HepG2 (cell line): ENCODE measurements around the gene IL11RA. TPM values are rescaled to one million over a fixed set of nuclear protein-coding genes. Genes with fewer than 3 reads are reported as not detected.
A peak's percentile ranks its signal among the peaks of the same experiment; 100 is the strongest.

ENCODE experiments used
- ATAD3A ChIP-seq: sonication (generic); formaldehyde crosslinking; IDR thresholded peaks from 2 replicates; pipeline ENCODE4 v1.4.0; 2020; ENCODE audit warnings: missing genetic modification reagents
- CAMTA2 ChIP-seq: sonication (generic); formaldehyde crosslinking; IDR thresholded peaks from 2 replicates; pipeline ENCODE4 v1.4.0; 2020; ENCODE audit warnings: mild to moderate bottlenecking, missing genetic modification reagents, borderline replicate concordance
- CENPT ChIP-seq: sonication (generic); formaldehyde crosslinking; IDR thresholded peaks from 2 replicates; pipeline ENCODE4 v1.8.0; 2022; ENCODE audit warnings: low read depth, mild to moderate bottlenecking, moderate library complexity, missing genetic modification reagents
- HNRNPL ChIP-seq: fragments of 200-400 bp; formaldehyde crosslinking; IDR thresholded peaks from 2 replicates; pipeline ENCODE4 v1.6.1; 2017; ENCODE audit warnings: mild to moderate bottlenecking, low read depth, low read length
- HNRNPLL ChIP-seq: fragments of 200-400 bp; formaldehyde crosslinking; IDR thresholded peaks from 2 replicates; pipeline ENCODE4 v1.6.1; 2017; ENCODE audit warnings: mild to moderate bottlenecking, low read depth, low read length; ENCODE audit not compliant: poor library complexity, severe bottlenecking
- IRF2 ChIP-seq: IDR thresholded peaks from 2 replicates; pipeline ENCODE4 v1.6.1; 2018; ENCODE audit warnings: missing genetic modification reagents, missing compliant biosample characterization
- IRX3 ChIP-seq: sonication (generic); formaldehyde crosslinking; IDR thresholded peaks from 2 replicates; pipeline ENCODE4 v1.8.1; 2023; ENCODE audit warnings: mild to moderate bottlenecking, low read depth, missing genetic modification reagents, borderline replicate concordance
- MAFF ChIP-seq: IDR thresholded peaks from 2 replicates; pipeline ENCODE4 v1.6.1; 2011; ENCODE audit warnings: low read depth, low read length, improper control_type of control experiment
- MYNN ChIP-seq: sonication (generic); formaldehyde crosslinking; IDR thresholded peaks from 2 replicates; pipeline ENCODE4 v1.4.0; 2020; ENCODE audit warnings: mild to moderate bottlenecking, low read depth, missing genetic modification reagents
- RAD21 ChIP-seq: fragments of 450-650 bp; formaldehyde crosslinking; IDR thresholded peaks from 2 replicates; pipeline ENCODE4 v1.5.0; 2020; ENCODE audit warnings: mild to moderate bottlenecking
- SATB2 ChIP-seq: sonication (generic); formaldehyde crosslinking; IDR thresholded peaks from 2 replicates; pipeline ENCODE4 v1.5.0; 2020; ENCODE audit warnings: missing genetic modification reagents
- SP1 ChIP-seq, 2 experiments: fragments of 450-650 bp in 1 of 2; sonication (generic) in 1 of 2; formaldehyde crosslinking in 1 of 2; IDR thresholded peaks; 2 replicates each; pipeline versions ENCODE4 v1.4.0 to v1.6.1; 2016 to 2020; ENCODE audit warnings: missing genetic modification reagents in 1 of 2
- U2AF2 ChIP-seq: fragments of 200-400 bp; formaldehyde crosslinking; IDR thresholded peaks from 2 replicates; pipeline ENCODE4 v1.6.1; 2017; ENCODE audit warnings: low read depth, mild to moderate bottlenecking, low read length
- ZFP82 ChIP-seq: sonication (generic); formaldehyde crosslinking; IDR thresholded peaks from 2 replicates; pipeline ENCODE4 v1.5.1; 2020; ENCODE audit warnings: mild to moderate bottlenecking, missing genetic modification reagents, borderline replicate concordance
- ZNF235 ChIP-seq: sonication (generic); formaldehyde crosslinking; IDR thresholded peaks from 2 replicates; pipeline ENCODE4 v1.8.1; 2023; ENCODE audit warnings: mild to moderate bottlenecking, missing genetic modification reagents, borderline replicate concordance
- ZNF263 ChIP-seq: sonication (generic); formaldehyde crosslinking; IDR thresholded peaks from 2 replicates; pipeline ENCODE4 v1.4.0; 2020; ENCODE audit warnings: missing genetic modification reagents
- ZNF3 ChIP-seq: IDR thresholded peaks from 2 replicates; pipeline ENCODE4 v1.7.0; 2017; ENCODE audit warnings: inconsistent platforms
- ZNF556 ChIP-seq: sonication (generic); formaldehyde crosslinking; IDR thresholded peaks from 2 replicates; pipeline ENCODE4 v1.4.0; 2020; ENCODE audit warnings: mild to moderate bottlenecking, missing genetic modification reagents, borderline replicate concordance
- ZNF772 ChIP-seq: sonication (generic); formaldehyde crosslinking; IDR thresholded peaks from 2 replicates; pipeline ENCODE4 v1.5.0; 2020; ENCODE audit warnings: mild to moderate bottlenecking, missing genetic modification reagents
- ZNF83 ChIP-seq: sonication (generic); formaldehyde crosslinking; IDR thresholded peaks from 2 replicates; pipeline ENCODE4 v1.4.0; 2020; ENCODE audit warnings: missing genetic modification reagents, mild to moderate bottlenecking, borderline replicate concordance
- ZNF839 ChIP-seq: sonication (generic); formaldehyde crosslinking; IDR thresholded peaks from 2 replicates; pipeline ENCODE4 v1.4.0; 2020; ENCODE audit warnings: missing genetic modification reagents, mild to moderate bottlenecking, borderline replicate concordance
- polyA plus RNA-seq, 8 experiments: library from polyadenylated mRNA; depleted of rRNA in 3 of 8; stranded (reverse) in 7 of 8; unstranded in 1 of 8; fragments of >200 nt; fragmentation: Illumina TruSeq in 4 of 8; extraction: Trizol in 4 of 8; gene quantifications; 2 replicates each; pipeline versions ENCODE4 v1.2.1 to v1.2.3, GENCODE V29; 2011 to 2016; ENCODE audit warnings: low read depth in 4 of 8, missing spikeins in 1 of 8, mixed read lengths in 1 of 8; ENCODE audit not compliant: insufficient read depth in 1 of 8
- total RNA-seq, 5 experiments: library from RNA; depleted of rRNA; stranded (reverse); fragments of >200 nt; fragmentation: Illumina TruSeq; extraction: Trizol; gene quantifications; 2 replicates each; pipeline ENCODE4 v1.2.3, GENCODE V29; 2016; ENCODE audit warnings: low read depth in 1 of 5
- TF ChIP-seq, protein P1 (sequence below): sonication (generic); formaldehyde crosslinking; IDR thresholded peaks from 2 replicates; pipeline ENCODE4 v1.4.0; 2020; ENCODE audit warnings: missing genetic modification reagents
- TF ChIP-seq, protein P2 (sequence below): IDR thresholded peaks from 2 replicates; pipeline ENCODE4 v1.6.1; 2016; ENCODE audit warnings: missing genetic modification reagents, missing compliant biosample characterization
- TF ChIP-seq, protein P3 (sequence below): sonication (generic); formaldehyde crosslinking; IDR thresholded peaks from 2 replicates; pipeline ENCODE4 v1.4.0; 2020; ENCODE audit warnings: mild to moderate bottlenecking, missing genetic modification reagents

Gene IL11RA
- total and polyA plus RNA-seq, 2 of the 13 experiments (the other 11 are each of a cell fraction or from before 2014, with no cell fraction given) = 2.0 to 4.2 TPM

DNA sequence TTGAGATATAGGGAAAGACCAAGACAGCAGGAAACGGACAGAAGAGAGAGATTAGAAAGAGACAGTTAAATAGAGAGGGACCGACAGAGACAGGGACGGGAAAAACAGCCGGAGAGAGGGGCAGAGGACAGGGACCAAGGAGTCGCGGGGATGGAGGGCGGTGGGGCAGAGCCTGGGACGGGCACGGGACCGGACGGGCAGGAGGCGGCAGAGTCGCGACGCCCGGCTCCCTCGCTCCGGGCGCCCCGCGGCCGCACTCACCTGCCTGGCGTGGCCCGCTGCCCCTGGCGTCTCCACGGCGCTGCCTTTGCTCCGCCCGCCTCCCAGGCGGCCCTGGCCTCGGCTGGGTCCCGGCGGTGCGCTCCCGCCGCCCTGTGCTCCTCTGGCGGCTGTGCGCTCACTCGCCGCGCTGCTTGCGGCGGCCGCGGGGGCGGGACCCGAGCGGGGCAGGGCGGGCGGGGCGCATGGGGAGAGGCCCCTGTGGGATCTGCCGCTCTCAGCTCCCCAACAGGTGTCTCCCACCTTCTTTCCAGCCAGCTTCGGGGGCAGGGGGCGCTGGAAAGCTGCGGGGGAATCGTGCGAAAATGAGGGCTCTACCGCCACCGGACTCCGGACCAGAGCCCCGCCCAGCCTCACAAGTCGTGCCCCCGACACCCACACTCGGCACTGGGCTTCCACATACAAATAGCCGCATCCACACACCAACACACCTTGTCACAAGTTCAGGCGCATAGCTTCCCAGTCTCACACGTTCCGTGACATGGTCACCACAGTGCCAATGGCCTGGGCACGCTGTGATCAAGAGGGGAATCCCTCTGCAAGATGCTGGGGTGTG is 23.1 kb upstream of the IL11RA start, which contains the start of gene ARID3C (continued):
- TF ChIP-seq, protein P1, sequence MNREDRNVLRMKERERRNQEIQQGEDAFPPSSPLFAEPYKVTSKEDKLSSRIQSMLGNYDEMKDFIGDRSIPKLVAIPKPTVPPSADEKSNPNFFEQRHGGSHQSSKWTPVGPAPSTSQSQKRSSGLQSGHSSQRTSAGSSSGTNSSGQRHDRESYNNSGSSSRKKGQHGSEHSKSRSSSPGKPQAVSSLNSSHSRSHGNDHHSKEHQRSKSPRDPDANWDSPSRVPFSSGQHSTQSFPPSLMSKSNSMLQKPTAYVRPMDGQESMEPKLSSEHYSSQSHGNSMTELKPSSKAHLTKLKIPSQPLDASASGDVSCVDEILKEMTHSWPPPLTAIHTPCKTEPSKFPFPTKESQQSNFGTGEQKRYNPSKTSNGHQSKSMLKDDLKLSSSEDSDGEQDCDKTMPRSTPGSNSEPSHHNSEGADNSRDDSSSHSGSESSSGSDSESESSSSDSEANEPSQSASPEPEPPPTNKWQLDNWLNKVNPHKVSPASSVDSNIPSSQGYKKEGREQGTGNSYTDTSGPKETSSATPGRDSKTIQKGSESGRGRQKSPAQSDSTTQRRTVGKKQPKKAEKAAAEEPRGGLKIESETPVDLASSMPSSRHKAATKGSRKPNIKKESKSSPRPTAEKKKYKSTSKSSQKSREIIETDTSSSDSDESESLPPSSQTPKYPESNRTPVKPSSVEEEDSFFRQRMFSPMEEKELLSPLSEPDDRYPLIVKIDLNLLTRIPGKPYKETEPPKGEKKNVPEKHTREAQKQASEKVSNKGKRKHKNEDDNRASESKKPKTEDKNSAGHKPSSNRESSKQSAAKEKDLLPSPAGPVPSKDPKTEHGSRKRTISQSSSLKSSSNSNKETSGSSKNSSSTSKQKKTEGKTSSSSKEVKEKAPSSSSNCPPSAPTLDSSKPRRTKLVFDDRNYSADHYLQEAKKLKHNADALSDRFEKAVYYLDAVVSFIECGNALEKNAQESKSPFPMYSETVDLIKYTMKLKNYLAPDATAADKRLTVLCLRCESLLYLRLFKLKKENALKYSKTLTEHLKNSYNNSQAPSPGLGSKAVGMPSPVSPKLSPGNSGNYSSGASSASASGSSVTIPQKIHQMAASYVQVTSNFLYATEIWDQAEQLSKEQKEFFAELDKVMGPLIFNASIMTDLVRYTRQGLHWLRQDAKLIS (CRISPR knock-in tag) = no peak
- TF ChIP-seq CENPT (CRISPR knock-in tag) = no peak
- TF ChIP-seq, protein P2, sequence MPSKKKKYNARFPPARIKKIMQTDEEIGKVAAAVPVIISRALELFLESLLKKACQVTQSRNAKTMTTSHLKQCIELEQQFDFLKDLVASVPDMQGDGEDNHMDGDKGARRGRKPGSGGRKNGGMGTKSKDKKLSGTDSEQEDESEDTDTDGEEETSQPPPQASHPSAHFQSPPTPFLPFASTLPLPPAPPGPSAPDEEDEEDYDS = no peak
- no peak for TF ChIP-seq ZNF839 (CRISPR knock-in tag)
- no peak for TF ChIP-seq IRX3 (CRISPR knock-in tag)
- TF ChIP-seq, protein P3, sequence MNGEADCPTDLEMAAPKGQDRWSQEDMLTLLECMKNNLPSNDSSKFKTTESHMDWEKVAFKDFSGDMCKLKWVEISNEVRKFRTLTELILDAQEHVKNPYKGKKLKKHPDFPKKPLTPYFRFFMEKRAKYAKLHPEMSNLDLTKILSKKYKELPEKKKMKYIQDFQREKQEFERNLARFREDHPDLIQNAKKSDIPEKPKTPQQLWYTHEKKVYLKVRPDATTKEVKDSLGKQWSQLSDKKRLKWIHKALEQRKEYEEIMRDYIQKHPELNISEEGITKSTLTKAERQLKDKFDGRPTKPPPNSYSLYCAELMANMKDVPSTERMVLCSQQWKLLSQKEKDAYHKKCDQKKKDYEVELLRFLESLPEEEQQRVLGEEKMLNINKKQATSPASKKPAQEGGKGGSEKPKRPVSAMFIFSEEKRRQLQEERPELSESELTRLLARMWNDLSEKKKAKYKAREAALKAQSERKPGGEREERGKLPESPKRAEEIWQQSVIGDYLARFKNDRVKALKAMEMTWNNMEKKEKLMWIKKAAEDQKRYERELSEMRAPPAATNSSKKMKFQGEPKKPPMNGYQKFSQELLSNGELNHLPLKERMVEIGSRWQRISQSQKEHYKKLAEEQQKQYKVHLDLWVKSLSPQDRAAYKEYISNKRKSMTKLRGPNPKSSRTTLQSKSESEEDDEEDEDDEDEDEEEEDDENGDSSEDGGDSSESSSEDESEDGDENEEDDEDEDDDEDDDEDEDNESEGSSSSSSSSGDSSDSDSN = peak; percentile 86; the same call in 1 of the 2 replicates
- 0 out of 2 replicates have a peak, but pooled peaks have one; percentile 19 for TF ChIP-seq ZNF263 (CRISPR knock-in tag)
- no peak for TF ChIP-seq SATB2
- no peak for TF ChIP-seq U2AF2
- TF ChIP-seq RAD21 = peak; percentile 46
- TF ChIP-seq ZNF235 (CRISPR knock-in tag) = peak; percentile 30; the same call in 1 of the 2 replicates
- TF ChIP-seq CAMTA2 = no peak
- TF ChIP-seq ATAD3A = no peak
- no peak for TF ChIP-seq ZFP82 (CRISPR knock-in tag)
- no peak for TF ChIP-seq HNRNPL
- no peak for TF ChIP-seq ZNF83 (CRISPR knock-in tag)
- no peak for TF ChIP-seq IRF2 (CRISPR knock-in tag)
- TF ChIP-seq HNRNPLL = peak; percentile 99
- TF ChIP-seq ZNF3 = no peak
- no peak for TF ChIP-seq ZNF772 (CRISPR knock-in tag)
- peak; percentile 45; the same call in 1 of the 2 replicates for TF ChIP-seq ZNF556
- no peak for TF ChIP-seq MAFF
- no peak for TF ChIP-seq MYNN (CRISPR knock-in tag)
- TF ChIP-seq SP1 (IDR thresholded peaks at IDR 0.05) = no peak
- no peak for TF ChIP-seq SP1 (CRISPR knock-in tag; IDR thresholded peaks at IDR 0.05)
